HEK293 (cell line): Measurements from ENCODE around the gene DPEP3.

Experiments used
- BCL11B ChIP-seq: fragments of 450-650 bp; formaldehyde crosslinking; IDR thresholded peaks from 2 replicates; pipeline ENCODE4 v1.5.1; 2016; ENCODE audit warnings: low read depth, missing biosample characterization, missing genetic modification characterization
- GLI2 ChIP-seq: fragments of 450-650 bp; formaldehyde crosslinking; IDR thresholded peaks from 2 replicates; pipeline ENCODE4; 2017; ENCODE audit warnings: missing biosample characterization, missing genetic modification characterization, low read depth, borderline replicate concordance
- GLIS1 ChIP-seq: fragments of 450-650 bp; formaldehyde crosslinking; IDR thresholded peaks from 2 replicates; pipeline ENCODE4 v1.5.1; 2016; ENCODE audit warnings: missing biosample characterization, missing genetic modification characterization
- REPIN1 ChIP-seq: fragments of 450-650 bp; formaldehyde crosslinking; IDR thresholded peaks from 2 replicates; pipeline ENCODE4 v1.5.1; 2017; ENCODE audit warnings: missing biosample characterization, missing genetic modification characterization, low read depth
- YY1 ChIP-seq: fragments of 450-650 bp; formaldehyde crosslinking; IDR thresholded peaks from 2 replicates; pipeline ENCODE4 v1.5.1; 2018; ENCODE audit warnings: missing biosample characterization, missing genetic modification characterization
- ZBTB17 ChIP-seq: fragments of 450-650 bp; formaldehyde crosslinking; IDR thresholded peaks from 2 replicates; pipeline ENCODE4 v1.5.1; 2016; ENCODE audit warnings: missing biosample characterization, missing genetic modification characterization
- ZBTB7A ChIP-seq: fragments of 450-650 bp; formaldehyde crosslinking; IDR thresholded peaks from 2 replicates; pipeline ENCODE4 v1.5.1; 2016; ENCODE audit warnings: low read depth, missing biosample characterization, missing genetic modification characterization
- ZEB2 ChIP-seq: fragments of 450-650 bp; formaldehyde crosslinking; IDR thresholded peaks from 2 replicates; pipeline ENCODE4 v1.5.1; 2016; ENCODE audit warnings: missing biosample characterization, missing genetic modification characterization
- ZNF10 ChIP-seq: fragments of 450-650 bp; formaldehyde crosslinking; IDR thresholded peaks from 2 replicates; pipeline ENCODE4 v1.5.1; 2017; ENCODE audit warnings: missing biosample characterization, missing genetic modification characterization
- ZNF146 ChIP-seq: fragments of 450-650 bp; formaldehyde crosslinking; IDR thresholded peaks from 2 replicates; pipeline ENCODE4 v1.5.1; 2016; ENCODE audit warnings: missing biosample characterization, missing genetic modification characterization
- ZNF248 ChIP-seq: fragments of 450-650 bp; formaldehyde crosslinking; IDR thresholded peaks from 2 replicates; pipeline ENCODE4 v1.5.1; 2017; ENCODE audit warnings: missing biosample characterization, missing genetic modification characterization
- ZNF354C ChIP-seq: fragments of 450-650 bp; formaldehyde crosslinking; IDR thresholded peaks from 2 replicates; pipeline ENCODE4 v1.5.1; 2016; ENCODE audit warnings: missing biosample characterization, missing genetic modification characterization, low read depth, borderline replicate concordance
- ZNF37A ChIP-seq: fragments of 450-650 bp; IDR thresholded peaks from 2 replicates; pipeline ENCODE4 v1.5.1; 2018; ENCODE audit warnings: missing biosample characterization, missing genetic modification characterization
- ZNF423 ChIP-seq: fragments of 450-650 bp; formaldehyde crosslinking; IDR thresholded peaks from 2 replicates; pipeline ENCODE4 v1.5.1; 2016; ENCODE audit warnings: missing biosample characterization, missing genetic modification characterization
- ZNF433 ChIP-seq: fragments of 450-650 bp; formaldehyde crosslinking; IDR thresholded peaks from 2 replicates; pipeline ENCODE4 v1.5.1; 2016; ENCODE audit warnings: missing biosample characterization, missing genetic modification characterization, low read depth
- ZNF514 ChIP-seq: fragments of 450-650 bp; formaldehyde crosslinking; IDR thresholded peaks from 2 replicates; pipeline ENCODE4 v1.5.1; 2016; ENCODE audit warnings: missing biosample characterization, missing genetic modification characterization
- ZNF548 ChIP-seq: fragments of 450-650 bp; formaldehyde crosslinking; IDR thresholded peaks from 2 replicates; pipeline ENCODE4 v1.5.1; 2016; ENCODE audit warnings: missing biosample characterization, missing genetic modification characterization
- ZNF629 ChIP-seq: fragments of 450-650 bp; formaldehyde crosslinking; IDR thresholded peaks from 2 replicates; pipeline ENCODE4 v1.5.1; 2017; ENCODE audit warnings: missing biosample characterization, missing genetic modification characterization
- ZNF76 ChIP-seq: fragments of 450-650 bp; formaldehyde crosslinking; IDR thresholded peaks from 2 replicates; pipeline ENCODE4; 2016; ENCODE audit warnings: low read depth, missing biosample characterization, missing genetic modification characterization, borderline replicate concordance
- ZNF777 ChIP-seq: fragments of 450-650 bp; formaldehyde crosslinking; IDR thresholded peaks from 2 replicates; pipeline ENCODE4 v1.5.1; 2017; ENCODE audit warnings: missing biosample characterization, missing genetic modification characterization, borderline replicate concordance
- ZSCAN30 ChIP-seq: fragments of 450-650 bp; IDR thresholded peaks from 2 replicates; pipeline ENCODE4 v1.5.1; 2018; ENCODE audit warnings: missing biosample characterization, mild to moderate bottlenecking, missing genetic modification characterization, moderate library complexity
- TF ChIP-seq, protein P1 (sequence below): fragments of 450-650 bp; formaldehyde crosslinking; IDR thresholded peaks from 2 replicates; pipeline ENCODE4 v1.5.1; 2017; ENCODE audit warnings: missing biosample characterization, missing genetic modification characterization
- TF ChIP-seq, protein P2 (sequence below): fragments of 450-650 bp; formaldehyde crosslinking; IDR thresholded peaks from 2 replicates; pipeline ENCODE4 v1.5.1; 2016; ENCODE audit warnings: missing biosample characterization, missing genetic modification characterization
- TF ChIP-seq, protein P3 (sequence below): fragments of 450-650 bp; formaldehyde crosslinking; IDR thresholded peaks from 2 replicates; pipeline ENCODE4 v1.5.1; 2017; ENCODE audit warnings: missing biosample characterization, missing genetic modification characterization
- TF ChIP-seq, protein P4 (sequence below): fragments of 450-650 bp; formaldehyde crosslinking; IDR thresholded peaks from 2 replicates; pipeline ENCODE4 v1.5.1; 2016; ENCODE audit warnings: missing biosample characterization, missing genetic modification characterization, low read depth

The DPEP3 gene

DNA sequence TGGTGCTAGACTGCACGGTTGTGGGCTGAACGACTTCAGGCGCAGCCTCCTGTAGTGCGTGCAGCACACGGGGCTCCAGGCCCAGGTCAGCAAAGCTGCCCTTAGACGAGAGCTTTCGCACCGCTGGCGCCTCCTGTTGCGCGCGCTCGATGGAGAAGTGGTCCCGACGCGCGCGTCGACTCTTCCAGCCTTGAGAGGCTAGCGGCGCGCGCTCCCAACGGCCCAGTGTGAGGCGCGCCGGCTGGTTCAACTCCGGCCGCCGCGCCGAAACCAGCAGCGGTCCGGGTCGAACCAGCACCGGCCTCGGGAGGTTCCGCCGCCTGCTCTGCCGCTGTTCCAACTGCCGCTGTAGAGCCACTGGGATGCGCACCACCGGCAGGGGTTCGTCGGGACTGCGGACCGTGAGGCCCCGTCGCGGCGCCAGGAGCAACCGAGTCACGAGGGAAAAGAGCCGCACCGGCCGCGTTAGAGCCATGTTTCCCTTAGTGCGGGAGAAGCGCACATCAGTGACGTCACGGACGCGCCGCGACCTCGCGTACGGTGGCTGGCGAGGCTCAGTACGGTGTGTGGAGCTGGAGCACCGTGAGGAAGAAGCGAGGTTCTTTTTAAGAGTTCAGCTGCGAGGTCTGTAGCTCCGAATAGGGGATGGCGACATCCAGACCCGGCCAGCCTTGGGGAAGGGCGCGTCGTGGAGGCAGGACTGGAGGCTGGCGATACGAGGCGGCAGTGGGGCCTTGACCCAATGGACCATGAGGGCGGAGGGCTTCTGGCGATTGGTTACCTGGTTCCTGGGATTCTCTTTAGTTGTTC is 42.6 kb upstream of the DPEP3 start, which contains the start of the genes DDX28 and DUS2 (continued):
- TF ChIP-seq, protein P1, sequence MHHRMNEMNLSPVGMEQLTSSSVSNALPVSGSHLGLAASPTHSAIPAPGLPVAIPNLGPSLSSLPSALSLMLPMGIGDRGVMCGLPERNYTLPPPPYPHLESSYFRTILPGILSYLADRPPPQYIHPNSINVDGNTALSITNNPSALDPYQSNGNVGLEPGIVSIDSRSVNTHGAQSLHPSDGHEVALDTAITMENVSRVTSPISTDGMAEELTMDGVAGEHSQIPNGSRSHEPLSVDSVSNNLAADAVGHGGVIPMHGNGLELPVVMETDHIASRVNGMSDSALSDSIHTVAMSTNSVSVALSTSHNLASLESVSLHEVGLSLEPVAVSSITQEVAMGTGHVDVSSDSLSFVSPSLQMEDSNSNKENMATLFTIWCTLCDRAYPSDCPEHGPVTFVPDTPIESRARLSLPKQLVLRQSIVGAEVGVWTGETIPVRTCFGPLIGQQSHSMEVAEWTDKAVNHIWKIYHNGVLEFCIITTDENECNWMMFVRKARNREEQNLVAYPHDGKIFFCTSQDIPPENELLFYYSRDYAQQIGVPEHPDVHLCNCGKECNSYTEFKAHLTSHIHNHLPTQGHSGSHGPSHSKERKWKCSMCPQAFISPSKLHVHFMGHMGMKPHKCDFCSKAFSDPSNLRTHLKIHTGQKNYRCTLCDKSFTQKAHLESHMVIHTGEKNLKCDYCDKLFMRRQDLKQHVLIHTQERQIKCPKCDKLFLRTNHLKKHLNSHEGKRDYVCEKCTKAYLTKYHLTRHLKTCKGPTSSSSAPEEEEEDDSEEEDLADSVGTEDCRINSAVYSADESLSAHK, result peak; percentile 36; the same call in 1 of the 2 replicates
- TF ChIP-seq ZNF146 (tag by site-specific recombination) (no peak; the same call in 1 of the 2 replicates), ZNF777 (no peak), GLI2 (tag by site-specific recombination) (no peak), ZNF354C (tag by site-specific recombination) (no peak), GLIS1 (tag by site-specific recombination) (0 out of 2 replicates have a peak, but pooled peaks have one; percentile 10), ZNF629 (peak; percentile 90), ZNF76 (tag by site-specific recombination) (peak; percentile 84), ZSCAN30 (tag by site-specific recombination) (peak; percentile 59; the same call in 1 of the 2 replicates), ZBTB7A (tag by site-specific recombination) (no peak), ZNF10 (tag by site-specific recombination) (peak; percentile 32; the same call in 1 of the 2 replicates), ZNF548 (tag by site-specific recombination) (no peak), ZEB2 (tag by site-specific recombination) (peak; percentile 70; the same call in 1 of the 2 replicates), YY1 (peak; percentile 82), ZNF514 (tag by site-specific recombination) (no peak), ZNF248 (tag by site-specific recombination) (no peak), ZNF37A (tag by site-specific recombination) (no peak), BCL11B (tag by site-specific recombination) (no peak), ZNF433 (tag by site-specific recombination) (no peak), ZNF423 (no peak), ZBTB17 (tag by site-specific recombination) (peak; percentile 96), REPIN1 (tag by site-specific recombination) (peak; percentile 73; the same call in 1 of the 2 replicates)
- TF ChIP-seq, protein P2, sequence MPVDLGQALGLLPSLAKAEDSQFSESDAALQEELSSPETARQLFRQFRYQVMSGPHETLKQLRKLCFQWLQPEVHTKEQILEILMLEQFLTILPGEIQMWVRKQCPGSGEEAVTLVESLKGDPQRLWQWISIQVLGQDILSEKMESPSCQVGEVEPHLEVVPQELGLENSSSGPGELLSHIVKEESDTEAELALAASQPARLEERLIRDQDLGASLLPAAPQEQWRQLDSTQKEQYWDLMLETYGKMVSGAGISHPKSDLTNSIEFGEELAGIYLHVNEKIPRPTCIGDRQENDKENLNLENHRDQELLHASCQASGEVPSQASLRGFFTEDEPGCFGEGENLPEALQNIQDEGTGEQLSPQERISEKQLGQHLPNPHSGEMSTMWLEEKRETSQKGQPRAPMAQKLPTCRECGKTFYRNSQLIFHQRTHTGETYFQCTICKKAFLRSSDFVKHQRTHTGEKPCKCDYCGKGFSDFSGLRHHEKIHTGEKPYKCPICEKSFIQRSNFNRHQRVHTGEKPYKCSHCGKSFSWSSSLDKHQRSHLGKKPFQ (tag by site-specific recombination), result no peak
- TF ChIP-seq, protein P3, sequence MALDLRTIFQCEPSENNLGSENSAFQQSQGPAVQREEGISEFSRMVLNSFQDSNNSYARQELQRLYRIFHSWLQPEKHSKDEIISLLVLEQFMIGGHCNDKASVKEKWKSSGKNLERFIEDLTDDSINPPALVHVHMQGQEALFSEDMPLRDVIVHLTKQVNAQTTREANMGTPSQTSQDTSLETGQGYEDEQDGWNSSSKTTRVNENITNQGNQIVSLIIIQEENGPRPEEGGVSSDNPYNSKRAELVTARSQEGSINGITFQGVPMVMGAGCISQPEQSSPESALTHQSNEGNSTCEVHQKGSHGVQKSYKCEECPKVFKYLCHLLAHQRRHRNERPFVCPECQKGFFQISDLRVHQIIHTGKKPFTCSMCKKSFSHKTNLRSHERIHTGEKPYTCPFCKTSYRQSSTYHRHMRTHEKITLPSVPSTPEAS (tag by site-specific recombination), result no peak
- TF ChIP-seq, protein P4, sequence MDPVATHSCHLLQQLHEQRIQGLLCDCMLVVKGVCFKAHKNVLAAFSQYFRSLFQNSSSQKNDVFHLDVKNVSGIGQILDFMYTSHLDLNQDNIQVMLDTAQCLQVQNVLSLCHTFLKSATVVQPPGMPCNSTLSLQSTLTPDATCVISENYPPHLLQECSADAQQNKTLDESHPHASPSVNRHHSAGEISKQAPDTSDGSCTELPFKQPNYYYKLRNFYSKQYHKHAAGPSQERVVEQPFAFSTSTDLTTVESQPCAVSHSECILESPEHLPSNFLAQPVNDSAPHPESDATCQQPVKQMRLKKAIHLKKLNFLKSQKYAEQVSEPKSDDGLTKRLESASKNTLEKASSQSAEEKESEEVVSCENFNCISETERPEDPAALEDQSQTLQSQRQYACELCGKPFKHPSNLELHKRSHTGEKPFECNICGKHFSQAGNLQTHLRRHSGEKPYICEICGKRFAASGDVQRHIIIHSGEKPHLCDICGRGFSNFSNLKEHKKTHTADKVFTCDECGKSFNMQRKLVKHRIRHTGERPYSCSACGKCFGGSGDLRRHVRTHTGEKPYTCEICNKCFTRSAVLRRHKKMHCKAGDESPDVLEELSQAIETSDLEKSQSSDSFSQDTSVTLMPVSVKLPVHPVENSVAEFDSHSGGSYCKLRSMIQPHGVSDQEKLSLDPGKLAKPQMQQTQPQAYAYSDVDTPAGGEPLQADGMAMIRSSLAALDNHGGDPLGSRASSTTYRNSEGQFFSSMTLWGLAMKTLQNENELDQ (tag by site-specific recombination), result no peak
